ENCODE results near the gene FLNB. TPM values are rescaled to one million over a fixed set of nuclear protein-coding genes. Genes with fewer than 3 reads are reported as not detected.

Gene FLNB
- polyA plus RNA-seq, 4 donors: 162 to 186 (median 171) TPM

- DNase-seq (ENCODE audit: low read depth in 4 of 4, low spot score in 2 of 4): no peak
These were observed 147.6 kb downstream of the FLNB start for GRCh38 chr3:58155838-58156237.

DNA sequence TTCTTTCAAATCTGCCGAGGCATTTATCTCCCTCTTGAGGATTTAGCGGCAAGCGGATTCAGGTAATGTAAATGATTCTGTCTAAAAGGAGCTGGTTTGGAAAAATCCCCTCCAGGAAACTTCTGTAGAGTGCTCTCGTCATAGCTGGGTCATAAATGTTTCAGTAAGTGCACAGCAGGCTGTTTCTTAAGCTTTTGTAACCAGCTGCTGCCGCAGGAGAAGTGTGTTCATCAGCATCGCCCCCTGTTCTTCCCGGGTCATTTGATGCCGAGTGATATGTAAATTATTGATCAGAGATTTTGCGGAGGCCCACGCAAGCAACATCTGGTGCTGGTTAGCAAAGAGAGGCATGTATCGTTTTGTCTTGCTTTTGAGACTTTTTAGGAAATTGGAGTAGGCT lies 149.5 kb downstream of the FLNB start:
- DNase-seq (ENCODE audit: low read depth in 4 of 4, low spot score in 2 of 4): no peak

DNA sequence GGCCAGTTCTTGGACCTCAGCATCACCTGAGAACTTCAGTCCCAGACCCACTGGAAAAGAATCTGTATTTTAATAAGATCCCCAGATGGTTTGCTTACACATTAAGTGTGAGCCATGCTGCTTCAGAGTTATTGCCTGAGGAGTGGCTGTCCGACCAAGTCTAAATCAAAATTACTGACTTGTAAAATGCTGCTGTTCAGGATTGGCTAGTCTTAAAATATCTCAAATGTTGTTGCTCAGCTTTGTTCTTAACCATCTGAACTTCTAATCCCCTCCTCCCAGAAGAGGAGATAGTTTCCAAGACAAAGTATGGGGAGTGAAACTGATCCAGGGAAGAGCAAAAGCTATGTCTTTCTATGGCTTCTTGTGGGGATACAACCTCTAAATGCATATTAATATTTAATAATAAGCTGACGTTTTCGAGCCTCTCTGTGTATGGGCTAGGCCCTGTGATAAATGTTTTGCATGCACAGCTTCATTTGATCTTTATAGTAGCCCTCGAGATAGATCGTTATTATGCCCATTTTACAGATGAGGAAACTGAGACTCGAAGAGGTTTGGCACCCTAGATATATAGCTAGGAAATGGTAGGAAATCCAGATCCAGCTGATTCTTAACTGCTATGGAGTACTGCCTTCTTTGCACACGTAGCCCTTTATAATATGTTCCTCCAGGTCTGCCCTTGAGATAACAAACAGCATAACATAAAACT lies 150.4 kb downstream of the FLNB start:
- no peak for DNase-seq (ENCODE audit: low read depth in 4 of 4, low spot score in 2 of 4)

DNA sequence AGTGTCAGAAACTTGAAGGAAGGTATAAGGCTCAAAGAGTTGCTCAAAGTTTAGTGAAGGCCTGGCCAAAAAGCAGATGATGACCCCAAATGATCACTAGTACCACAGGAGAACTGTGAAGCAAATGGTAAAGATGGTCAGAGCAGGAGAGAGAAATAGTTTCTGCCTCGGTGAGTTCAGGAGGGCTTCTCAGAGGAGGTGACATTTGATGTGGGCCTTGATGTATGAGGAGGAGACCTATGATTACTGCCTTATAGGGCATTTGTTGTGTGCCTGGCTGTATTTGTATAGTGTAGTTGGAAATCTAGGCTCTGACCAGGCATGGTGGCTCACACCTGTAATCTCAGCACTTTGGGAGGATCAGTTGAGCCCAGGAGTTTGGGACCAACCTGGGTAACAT lies 152.2 kb downstream of the FLNB start:
- no peak for DNase-seq (ENCODE audit: low read depth in 4 of 4, low spot score in 2 of 4)

- DNase-seq (ENCODE audit: low read depth in 4 of 4, low spot score in 2 of 4): no peak
These were observed 153.5 kb downstream of the FLNB start for GRCh38 chr3:58161435-58162398.

DNA sequence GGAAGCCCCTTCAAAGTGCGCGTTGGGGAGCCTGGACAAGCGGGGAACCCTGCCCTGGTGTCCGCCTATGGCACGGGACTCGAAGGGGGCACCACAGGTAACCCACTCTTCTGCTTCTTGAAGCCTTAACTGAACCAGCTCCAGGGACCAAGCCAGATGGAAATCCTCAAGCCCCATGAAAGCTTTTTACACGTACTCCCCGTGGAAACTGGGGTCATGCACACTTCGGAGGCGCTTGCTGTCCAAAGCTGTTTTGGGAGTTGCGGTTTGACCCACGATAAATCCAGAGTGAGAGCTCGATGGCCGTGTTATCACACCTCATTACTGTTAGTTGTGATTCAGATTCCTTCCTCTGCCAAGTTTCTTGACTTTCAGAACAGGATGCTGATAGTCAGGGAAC lies 155.0 kb downstream of the FLNB start:
- no peak for DNase-seq (ENCODE audit: low read depth in 4 of 4, low spot score in 2 of 4)

- no peak for DNase-seq (ENCODE audit: low read depth in 4 of 4, low spot score in 2 of 4)
These were observed 156.1 kb downstream of the FLNB start for GRCh38 chr3:58164199-58164879.

- DNase-seq (ENCODE audit: low read depth in 4 of 4, low spot score in 2 of 4): no peak
These were observed 156.9 kb downstream of the FLNB start for GRCh38 chr3:58164906-58165821.

GRCh38 chr3:58167431-58168351 lies 159.5 kb downstream of the FLNB start:
- DNase-seq (ENCODE audit: low read depth in 4 of 4, low spot score in 2 of 4): no peak

DNA sequence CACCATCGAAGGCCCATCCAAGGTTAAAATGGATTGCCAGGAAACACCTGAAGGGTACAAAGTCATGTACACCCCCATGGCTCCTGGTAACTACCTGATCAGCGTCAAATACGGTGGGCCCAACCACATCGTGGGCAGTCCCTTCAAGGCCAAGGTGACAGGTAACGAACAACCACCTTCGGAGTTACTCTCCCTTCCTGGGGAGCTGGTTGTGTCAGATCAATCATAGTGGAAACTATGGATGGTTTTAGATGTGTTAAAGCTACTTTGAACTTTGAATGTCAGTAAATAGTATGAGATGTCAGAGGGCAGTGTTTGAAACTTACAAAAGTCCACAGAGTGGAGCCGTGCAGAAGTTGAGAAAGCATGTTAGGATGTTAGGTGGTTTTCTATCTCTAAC lies 160.3 kb downstream of the FLNB start:
- no peak for DNase-seq (ENCODE audit: low read depth in 4 of 4, low spot score in 2 of 4)

GRCh38 chr3:58169371-58169770 lies 161.1 kb downstream of the FLNB start:
- DNase-seq (ENCODE audit: low read depth in 4 of 4, low spot score in 2 of 4): no peak

GRCh38 chr3:58170376-58170775 lies 162.2 kb downstream of the FLNB start:
- no peak for DNase-seq (ENCODE audit: low read depth in 4 of 4, low spot score in 2 of 4)

DNA sequence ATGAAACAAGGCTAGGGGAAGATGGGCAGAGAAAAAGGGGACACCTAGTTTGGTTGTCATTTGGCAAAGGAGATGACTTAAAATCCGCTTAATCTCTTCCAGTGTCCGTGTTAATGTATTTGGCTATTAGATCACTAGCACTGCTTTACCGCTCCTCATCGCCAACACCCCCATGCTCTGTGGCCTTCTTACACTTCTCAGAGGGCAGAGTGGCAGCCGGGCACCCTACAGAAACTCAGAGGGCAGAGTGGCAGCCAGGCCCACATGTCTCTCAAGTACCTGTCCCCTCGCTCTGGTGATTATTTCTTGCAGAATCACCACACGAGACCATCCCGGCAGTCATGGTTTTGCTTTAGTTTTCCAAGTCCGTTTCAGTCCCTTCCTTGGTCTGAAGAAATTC lies 162.9 kb downstream of the FLNB start:
- DNase-seq (ENCODE audit: low read depth in 4 of 4, low spot score in 2 of 4): no peak

- no peak for DNase-seq (ENCODE audit: low read depth in 4 of 4, low spot score in 2 of 4)
These were observed 164.9 kb downstream of the FLNB start for GRCh38 chr3:58173029-58173668.

GRCh38 chr3:58173669-58174398 lies 165.6 kb downstream of the FLNB start:
- DNase-seq (ENCODE audit: low read depth in 4 of 4, low spot score in 2 of 4): no peak

GRCh38 chr3:58175187-58175436 lies 166.9 kb downstream of the FLNB start:
- DNase-seq (ENCODE audit: low read depth in 4 of 4, low spot score in 2 of 4): no peak

DNA sequence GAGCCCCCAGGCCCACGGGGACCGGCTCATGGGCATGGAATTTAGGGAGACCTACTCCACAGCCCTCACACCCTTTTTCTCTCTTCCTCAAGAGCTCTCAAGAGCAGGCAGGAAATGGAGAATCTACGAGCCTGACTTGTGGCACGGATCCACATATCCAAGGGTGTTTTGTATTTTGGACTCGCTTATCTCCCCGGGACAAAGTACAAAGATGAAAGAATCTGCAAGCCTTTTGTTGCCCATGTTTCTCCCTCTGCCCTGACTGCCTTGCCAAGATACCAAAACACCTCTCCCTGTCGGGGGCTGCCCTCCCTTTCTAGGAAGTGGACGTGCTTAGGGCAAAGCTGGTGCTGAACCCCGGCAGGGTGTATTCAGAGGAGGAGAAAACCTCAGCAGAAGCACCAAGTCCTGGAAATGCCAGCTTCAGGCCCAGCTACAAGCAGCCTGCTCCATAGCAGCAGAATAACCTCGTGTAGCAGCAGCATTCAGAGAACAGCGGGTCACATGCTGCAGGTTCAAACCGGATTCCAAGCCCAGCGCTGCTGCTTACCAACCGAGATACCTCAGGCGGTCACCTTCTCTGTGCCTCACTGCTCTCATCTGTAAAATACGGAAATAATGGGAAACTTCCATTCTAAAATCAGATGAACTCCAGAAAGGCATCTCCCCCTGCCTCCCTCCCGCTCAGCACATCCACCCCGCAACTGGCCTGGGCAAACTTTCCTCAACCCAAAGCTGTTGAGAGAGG lies 167.4 kb downstream of the FLNB start:
- DNase-seq (ENCODE audit: low read depth in 4 of 4, low spot score in 2 of 4): no peak

DNA sequence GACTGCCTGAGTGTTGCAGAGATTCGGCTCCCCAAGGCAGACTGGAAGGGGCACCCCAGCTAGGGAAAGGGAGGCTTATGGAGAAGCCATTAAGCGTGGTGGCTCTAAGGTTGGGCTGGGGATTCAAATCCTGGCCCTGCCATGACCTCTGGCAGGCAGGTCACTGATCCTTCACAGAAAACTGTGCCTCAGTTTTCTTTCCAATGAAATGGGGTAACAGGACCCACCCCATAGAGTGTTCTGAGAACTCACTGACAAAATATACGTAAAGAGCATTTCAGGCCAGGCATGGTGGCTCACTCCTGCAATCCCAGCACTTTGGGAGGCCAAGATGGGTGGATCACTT lies 167.9 kb downstream of the FLNB start:
- DNase-seq (ENCODE audit: low read depth in 4 of 4, low spot score in 2 of 4): no peak
